Effector memory CD8-positive, alpha-beta T cell (primary cell): Measurements from ENCODE around the gene PTPRT.

Experiments used
- ATAC-seq: fragments of 150-1000 bp; cut with Tn5 transposase; replicated peaks from 2 replicates; pipeline ENCODE4 v1.10.0; 2021; ENCODE audit warnings: mild to moderate bottlenecking, moderate library complexity
- DNase-seq, 3 experiments: peaks; one replicate each; pipeline ENCODE4 v3.0.0; 2021
- H3K27ac Mint-ChIP-seq, 2 donors: one replicate each; pipeline ENCODE4 v1.8.0; 2022; ENCODE audit warnings: mild to moderate bottlenecking in 2 of 2, mixed read lengths in 2 of 2, moderate library complexity in 2 of 2
- H3K27me3 Mint-ChIP-seq, 2 donors: one replicate each; pipeline ENCODE4 v1.8.0; 2022; ENCODE audit warnings: mixed read lengths in 2 of 2
- H3K36me3 Mint-ChIP-seq: one replicate; pipeline ENCODE4 v1.8.0; 2022; ENCODE audit warnings: mild to moderate bottlenecking, moderate library complexity, mixed read lengths; ENCODE audit not compliant: insufficient read depth
- H3K4me1 Mint-ChIP-seq, 2 donors: one replicate each; pipeline ENCODE4 v1.8.0; 2022; ENCODE audit warnings: low read depth in 2 of 2, mixed read lengths in 2 of 2
- H3K4me3 Mint-ChIP-seq, 2 donors: one replicate each; pipeline ENCODE4 v1.8.0; 2022; ENCODE audit warnings: mild to moderate bottlenecking in 2 of 2, mixed read lengths in 2 of 2, moderate library complexity in 2 of 2
- H3K9me3 Mint-ChIP-seq, 2 donors: one replicate each; pipeline ENCODE4 v1.8.0; 2022; ENCODE audit warnings: mixed read lengths in 2 of 2

PTPRT gene

DNA sequence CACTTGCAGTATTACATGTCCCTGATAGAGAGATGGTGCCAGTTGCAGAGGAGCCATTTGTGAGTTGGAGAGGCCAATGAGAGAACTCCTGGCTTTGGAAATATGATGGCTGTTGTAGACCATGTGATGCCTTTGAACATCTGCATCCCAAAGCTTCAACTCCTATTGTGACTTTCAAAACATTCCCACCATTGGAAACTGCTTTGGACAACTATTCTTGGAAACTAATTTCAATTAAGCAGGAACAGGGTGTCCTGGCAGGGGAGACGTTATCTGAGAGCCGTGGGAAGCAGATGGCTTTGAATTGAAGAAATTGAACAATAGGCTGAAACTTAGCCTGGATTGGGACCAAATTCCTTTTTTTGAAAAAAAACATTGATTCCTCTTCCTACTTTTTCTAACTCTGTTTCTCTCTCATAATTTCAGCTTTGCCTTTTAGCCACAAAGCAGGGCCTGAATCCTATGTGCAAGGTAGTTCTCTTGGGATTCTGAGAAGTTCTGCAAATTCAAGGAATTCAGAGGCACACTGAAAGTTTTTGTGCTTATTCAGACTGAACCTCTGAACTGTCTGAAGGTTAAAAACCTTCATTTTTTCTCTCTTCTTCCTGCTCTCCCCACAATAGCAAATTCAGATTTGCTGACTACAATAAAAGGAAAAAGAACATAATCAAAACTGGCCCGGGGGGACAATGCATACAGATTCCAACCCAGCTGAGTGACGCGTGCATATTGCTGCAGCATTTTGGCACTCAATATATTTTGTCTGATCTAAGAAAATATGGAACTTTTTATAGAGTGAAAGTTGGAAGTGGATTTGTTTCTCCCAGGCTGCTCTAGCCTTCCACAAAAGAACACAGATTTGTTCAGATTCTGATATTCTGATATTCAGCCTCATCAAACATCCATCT, 851.2 kb downstream of the PTPRT start:
- DNase-seq (no peak), ATAC-seq (no peak)
- Mint-ChIP-seq H3K4me3 (no peak overlapping the region), H3K27ac (no peak overlapping the region), H3K4me1 (no peaks in the 10 kb centered on the region), H3K9me3 (peaks cover 15 to 30% of the 10 kb centered on the region in 2 donors), H3K36me3 (no peaks in the 10 kb centered on the region), H3K27me3 (no peaks in the 10 kb centered on the region)

DNA sequence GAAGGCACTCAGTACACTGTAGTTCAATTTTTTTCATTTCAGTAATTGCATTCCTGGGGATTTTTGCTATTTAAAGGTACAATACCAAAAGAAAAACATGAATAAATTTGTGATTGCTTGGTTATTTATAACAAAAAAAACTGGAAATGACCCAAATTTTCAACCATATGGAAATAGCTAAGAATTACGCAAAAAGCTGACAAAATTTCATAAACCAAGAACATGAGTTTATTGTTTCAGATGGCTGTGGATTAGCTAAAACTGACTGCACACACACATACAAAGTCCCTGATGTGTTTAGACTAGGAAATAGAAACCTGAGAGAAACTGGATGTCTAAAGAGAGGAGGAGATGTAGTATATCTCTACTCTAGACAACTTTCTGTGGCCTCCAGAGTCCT, 853.1 kb downstream of the PTPRT start:
- Mint-ChIP-seq H3K4me3 (no peak overlapping the region), H3K27me3 (no peaks in the 10 kb centered on the region), H3K4me1 (no peaks in the 10 kb centered on the region), H3K27ac (no peak overlapping the region), H3K9me3 (peaks cover 4 to 12% of the 10 kb centered on the region in 2 donors), H3K36me3 (no peaks in the 10 kb centered on the region)
- DNase-seq: no peak
- no peak for ATAC-seq

DNA sequence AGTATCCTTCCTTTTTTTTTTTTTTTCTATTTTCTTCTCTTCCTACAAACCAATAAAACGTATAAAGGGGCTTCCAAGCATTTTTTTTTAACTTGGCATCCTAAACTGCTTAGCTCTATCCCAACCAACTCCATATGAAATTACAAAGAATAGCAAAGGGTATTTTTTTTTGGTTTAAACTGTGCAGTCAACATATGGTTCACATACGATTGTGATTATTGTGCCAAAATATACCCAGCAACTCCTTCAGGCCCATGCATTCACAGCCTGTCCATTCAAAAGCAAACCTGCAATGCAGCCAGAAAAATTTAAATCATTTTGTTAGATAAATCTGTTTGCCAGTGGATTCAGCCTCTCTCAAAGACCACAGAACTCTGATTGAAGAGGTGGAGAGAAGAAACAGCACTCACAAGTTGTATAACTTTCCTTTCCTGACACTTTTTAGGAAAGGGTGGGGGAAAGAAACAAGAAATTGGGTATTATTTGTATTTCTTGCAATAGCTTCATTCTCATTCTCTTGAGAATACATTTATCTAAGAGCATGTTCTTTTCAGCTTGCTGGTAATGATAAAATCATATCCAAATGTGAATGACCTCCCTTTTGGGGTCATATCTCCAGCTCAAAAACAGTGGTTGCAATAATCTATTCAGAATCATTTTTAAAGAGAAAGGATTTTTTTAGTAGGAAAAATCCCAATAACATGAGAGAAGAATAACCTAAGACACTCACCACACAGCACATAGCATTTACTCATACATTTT, 870.3 kb downstream of the PTPRT start:
- no peak for ATAC-seq
- H3K27ac Mint-ChIP-seq: no peak overlapping the region
- no peaks in the 10 kb centered on the region for H3K4me1 Mint-ChIP-seq
- no peaks in the 10 kb centered on the region for H3K36me3 Mint-ChIP-seq
- no peaks in the 10 kb centered on the region for H3K27me3 Mint-ChIP-seq
- no peak overlapping the region for H3K4me3 Mint-ChIP-seq
- no peak for DNase-seq
- peaks cover 7 to 22% of the 10 kb centered on the region in 2 donors for H3K9me3 Mint-ChIP-seq

DNA sequence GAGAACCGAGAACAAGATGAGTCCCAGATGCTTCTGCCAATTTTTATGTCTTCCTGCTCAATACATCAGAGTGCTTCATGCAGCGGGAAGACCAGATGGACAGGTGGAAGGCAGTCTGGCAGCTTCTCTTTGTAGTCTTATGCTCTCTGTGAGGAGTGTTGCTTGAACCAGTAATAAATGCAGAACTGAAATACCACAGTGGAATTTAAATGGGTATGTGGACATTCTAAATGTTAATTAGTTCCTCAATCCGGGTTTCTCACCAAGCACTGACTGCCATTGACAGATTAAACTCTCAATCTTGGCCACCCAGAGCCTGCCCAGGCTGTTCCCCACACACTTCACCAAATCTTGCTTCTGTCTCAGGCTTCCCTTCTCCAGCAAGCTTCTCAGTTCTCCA, 876.0 kb downstream of the PTPRT start:
- Mint-ChIP-seq H3K9me3 (peaks cover 10 to 12% of the 10 kb centered on the region in 2 donors), H3K27me3 (no peaks in the 10 kb centered on the region), H3K4me3 (no peak overlapping the region), H3K36me3 (no peaks in the 10 kb centered on the region), H3K27ac (no peak overlapping the region), H3K4me1 (no peaks in the 10 kb centered on the region)
- no peak for DNase-seq
- no peak for ATAC-seq

DNA sequence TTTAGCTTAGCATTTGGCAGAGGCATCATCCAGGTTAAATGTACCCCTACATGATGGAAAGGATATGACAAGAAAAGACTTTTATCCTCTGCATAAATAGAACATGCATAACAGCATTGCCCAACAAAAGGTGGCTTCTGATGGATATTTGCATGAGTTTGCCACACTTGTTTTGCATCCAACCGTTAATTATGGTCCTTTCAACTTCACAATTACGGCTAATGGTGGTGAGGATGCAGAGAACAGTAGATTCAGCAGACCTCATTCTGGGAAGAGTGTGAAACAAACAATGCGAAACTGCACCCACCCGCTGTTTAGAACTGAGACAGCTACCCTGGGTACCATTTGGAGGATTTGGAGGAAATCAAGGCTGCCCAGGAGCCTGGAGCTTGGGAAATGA, 880.7 kb downstream of the PTPRT start:
- Mint-ChIP-seq H3K4me1 (no peaks in the 10 kb centered on the region), H3K27ac (no peak overlapping the region), H3K27me3 (no peaks in the 10 kb centered on the region), H3K4me3 (no peak overlapping the region), H3K36me3 (no peaks in the 10 kb centered on the region), H3K9me3 (peaks cover 0 to 7% of the 10 kb centered on the region in 2 donors)
- DNase-seq (no peak), ATAC-seq (no peak)

DNA sequence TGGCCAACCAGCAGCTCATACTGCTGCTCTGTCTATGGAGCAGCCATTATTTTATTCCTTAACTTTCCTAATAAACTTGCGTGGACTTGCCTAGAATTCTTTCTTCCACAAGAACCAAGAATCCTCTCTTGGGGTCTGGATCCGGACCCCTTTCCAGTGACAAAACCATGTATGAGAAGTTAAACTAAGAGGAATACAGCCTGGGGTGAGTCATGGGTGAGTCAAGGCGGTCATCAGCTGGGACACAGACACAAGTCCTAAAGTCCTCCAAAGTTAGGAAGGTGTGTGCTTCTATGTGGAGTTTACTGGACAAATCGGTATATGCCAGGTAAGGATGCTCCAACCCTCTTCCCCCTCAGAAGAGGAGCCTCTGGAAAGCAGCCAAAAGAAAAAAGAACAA, 881.5 kb downstream of the PTPRT start:
- Mint-ChIP-seq H3K4me1 (no peaks in the 10 kb centered on the region), H3K4me3 (no peak overlapping the region), H3K27ac (no peak overlapping the region), H3K27me3 (no peaks in the 10 kb centered on the region), H3K36me3 (no peaks in the 10 kb centered on the region), H3K9me3 (peaks cover 0 to 11% of the 10 kb centered on the region in 2 donors)
- no peak for ATAC-seq
- no peak for DNase-seq

DNA sequence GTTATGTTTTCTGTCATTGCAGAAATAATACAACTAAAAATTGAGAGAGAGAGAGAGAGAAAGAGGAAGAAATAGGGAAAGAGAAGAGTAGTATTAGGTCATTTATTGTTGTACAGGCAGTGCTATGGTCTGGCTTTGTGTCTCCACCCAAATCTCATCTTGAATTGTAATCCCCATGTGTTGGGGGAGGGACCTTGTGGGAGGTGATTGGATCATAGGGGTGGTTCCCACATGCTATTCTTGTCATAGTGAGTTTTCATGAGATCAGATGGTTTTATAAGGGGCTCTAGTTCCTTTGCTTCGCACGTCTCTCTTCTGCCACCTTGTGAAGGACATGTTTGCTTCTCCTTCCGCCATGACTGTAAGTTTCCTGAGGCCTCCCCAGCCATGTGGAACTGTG, 894.1 kb downstream of the PTPRT start:
- Mint-ChIP-seq H3K27ac (no peak overlapping the region), H3K4me3 (no peak overlapping the region), H3K36me3 (no peaks in the 10 kb centered on the region), H3K4me1 (no peaks in the 10 kb centered on the region), H3K27me3 (no peaks in the 10 kb centered on the region), H3K9me3 (peaks cover 0 to 5% of the 10 kb centered on the region in 2 donors)
- ATAC-seq: no peak
- no peak for DNase-seq

DNA sequence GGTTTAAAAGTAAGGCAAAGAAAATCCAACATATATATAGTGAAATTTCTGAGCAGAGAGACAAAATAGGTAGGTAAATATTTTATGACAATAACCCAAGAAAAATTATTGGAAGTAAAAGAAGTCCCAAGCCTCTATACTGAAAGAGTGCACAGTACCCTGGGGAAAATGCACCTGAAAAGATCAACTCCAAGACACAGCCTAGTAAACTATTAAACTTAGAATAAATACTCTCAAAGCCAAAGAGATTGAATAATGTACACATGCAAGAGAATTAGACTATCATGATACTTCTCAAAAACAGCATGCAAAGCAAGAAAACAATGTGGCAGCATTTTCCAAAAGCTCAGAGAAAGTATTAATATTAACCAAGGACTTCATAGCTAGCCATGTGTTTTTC, 894.7 kb downstream of the PTPRT start:
- peaks cover 0 to 5% of the 10 kb centered on the region in 2 donors for H3K9me3 Mint-ChIP-seq
- no peak for ATAC-seq
- H3K27ac Mint-ChIP-seq: no peak overlapping the region
- no peak overlapping the region for H3K4me3 Mint-ChIP-seq
- H3K4me1 Mint-ChIP-seq: no peaks in the 10 kb centered on the region
- H3K36me3 Mint-ChIP-seq: no peaks in the 10 kb centered on the region
- no peak for DNase-seq
- no peaks in the 10 kb centered on the region for H3K27me3 Mint-ChIP-seq

DNA sequence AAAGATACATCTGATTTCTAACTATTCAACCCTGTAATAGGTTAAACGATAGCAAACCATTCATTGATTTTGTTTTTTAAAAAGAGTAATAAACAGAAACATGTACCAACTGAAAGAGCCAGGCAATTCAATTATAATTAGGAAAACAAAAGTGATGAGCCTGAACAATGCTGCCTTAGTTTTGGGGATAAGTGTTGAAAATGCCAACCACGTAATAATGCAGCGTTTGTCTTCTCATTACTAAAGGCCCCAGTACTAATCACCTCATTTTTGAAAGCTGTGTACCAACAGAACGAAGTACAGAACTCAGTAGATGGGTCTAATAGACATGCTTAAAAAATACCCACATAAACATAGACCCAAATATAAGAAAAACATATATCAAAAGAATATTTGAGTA, 907.9 kb downstream of the PTPRT start:
- no peaks in the 10 kb centered on the region for H3K4me1 Mint-ChIP-seq
- DNase-seq (no peak), ATAC-seq (no peak)
- H3K27me3 Mint-ChIP-seq: no peaks in the 10 kb centered on the region
- no peak overlapping the region for H3K27ac Mint-ChIP-seq
- no peaks in the 10 kb centered on the region for H3K36me3 Mint-ChIP-seq
- H3K4me3 Mint-ChIP-seq: no peak overlapping the region
- peaks cover 4 to 8% of the 10 kb centered on the region in 2 donors for H3K9me3 Mint-ChIP-seq

DNA sequence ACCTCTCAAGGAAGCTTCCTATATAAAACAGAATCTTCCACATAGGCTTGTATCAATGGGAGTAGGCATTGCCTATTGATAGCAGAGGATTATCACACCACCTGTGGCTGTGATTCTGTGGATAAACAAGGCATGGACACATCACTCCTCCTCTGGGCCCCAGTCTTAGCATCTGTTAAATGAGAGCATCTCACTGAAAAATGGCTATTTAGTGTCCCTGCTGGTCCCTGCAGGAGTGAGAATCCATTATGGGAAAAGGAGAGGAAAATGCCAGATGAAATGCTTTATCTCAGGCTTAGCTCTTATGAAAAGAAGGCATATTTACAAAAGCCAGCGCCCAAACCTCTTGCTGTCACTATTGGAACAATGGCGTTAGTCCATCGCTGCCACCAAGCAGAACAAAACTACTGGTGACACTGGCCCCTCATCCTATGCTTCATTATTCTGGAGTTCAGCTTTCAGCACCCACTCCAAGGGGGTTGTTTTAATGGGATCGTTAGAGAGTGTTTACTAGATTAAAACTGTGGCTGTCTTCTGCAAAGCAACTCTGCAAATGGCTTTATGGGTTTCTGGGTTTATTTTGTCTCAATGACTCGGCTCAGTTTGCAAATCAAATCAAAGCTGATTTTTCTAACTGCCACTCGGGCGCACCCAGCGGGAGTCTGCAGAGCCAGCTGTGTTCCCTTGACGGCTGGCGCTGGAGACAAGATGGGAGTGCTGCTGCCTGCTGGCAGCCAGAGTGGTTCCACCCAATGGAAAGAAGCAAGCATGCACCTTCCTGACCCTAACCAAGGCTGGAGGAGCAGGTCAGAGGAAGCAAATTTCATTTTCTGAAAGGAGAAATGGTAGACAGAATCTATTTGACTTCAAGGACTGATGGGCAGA, 912.7 kb downstream of the PTPRT start:
- Mint-ChIP-seq H3K36me3 (no peaks in the 10 kb centered on the region), H3K4me1 (no peaks in the 10 kb centered on the region), H3K27ac (no peak overlapping the region), H3K27me3 (no peaks in the 10 kb centered on the region), H3K9me3 (peaks cover 5 to 17% of the 10 kb centered on the region in 2 donors), H3K4me3 (no peak overlapping the region)
- no peak for ATAC-seq
- no peak for DNase-seq

DNA sequence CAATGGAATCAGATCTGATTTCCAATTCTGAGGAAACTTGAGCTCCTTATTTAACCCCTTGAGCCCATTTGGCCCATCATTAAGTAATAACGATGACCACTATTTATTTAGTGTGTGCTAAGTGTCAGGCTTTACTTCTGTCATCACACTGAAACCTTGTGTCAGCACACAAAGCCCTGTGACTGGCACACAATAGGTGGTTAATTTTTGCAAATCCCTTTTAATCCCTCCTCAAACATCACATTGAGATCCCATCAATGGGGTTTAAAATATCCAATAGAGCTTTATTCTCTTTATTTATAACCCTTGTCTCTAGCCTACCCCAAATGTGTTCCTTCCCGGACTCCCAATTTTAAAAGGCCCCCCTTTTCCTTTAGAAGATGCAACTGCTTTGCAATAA, 914.7 kb downstream of the PTPRT start:
- no peak overlapping the region for H3K27ac Mint-ChIP-seq
- H3K4me1 Mint-ChIP-seq: no peaks in the 10 kb centered on the region
- no peak for DNase-seq
- no peak for ATAC-seq
- no peaks in the 10 kb centered on the region for H3K36me3 Mint-ChIP-seq
- H3K9me3 Mint-ChIP-seq: peaks cover 3 to 19% of the 10 kb centered on the region in 2 donors
- H3K4me3 Mint-ChIP-seq: no peak overlapping the region
- H3K27me3 Mint-ChIP-seq: no peaks in the 10 kb centered on the region

DNA sequence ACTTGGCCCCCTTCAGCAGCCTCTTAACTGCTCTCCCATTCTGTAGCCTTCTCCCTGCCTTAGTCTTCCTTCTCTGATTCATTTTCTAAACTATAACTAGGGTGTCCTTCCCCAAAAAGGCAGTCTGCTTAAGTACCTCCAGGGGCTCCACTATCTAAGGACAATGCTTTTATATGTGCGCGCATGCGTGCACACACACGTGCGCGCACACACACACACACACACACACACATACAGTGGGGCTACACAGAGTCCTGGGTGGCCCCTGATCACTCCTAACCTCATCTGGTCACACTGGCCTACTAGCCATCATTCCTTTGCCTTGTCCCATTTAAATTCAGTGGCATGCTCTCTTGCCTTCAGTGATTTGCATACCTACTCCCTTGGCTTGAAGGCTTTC, 917.2 kb downstream of the PTPRT start:
- Mint-ChIP-seq H3K4me3 (no peak overlapping the region), H3K27ac (no peak overlapping the region), H3K36me3 (no peaks in the 10 kb centered on the region), H3K4me1 (no peaks in the 10 kb centered on the region), H3K9me3 (peaks cover 3 to 19% of the 10 kb centered on the region in 2 donors), H3K27me3 (no peaks in the 10 kb centered on the region)
- DNase-seq (no peak), ATAC-seq (no peak)

DNA sequence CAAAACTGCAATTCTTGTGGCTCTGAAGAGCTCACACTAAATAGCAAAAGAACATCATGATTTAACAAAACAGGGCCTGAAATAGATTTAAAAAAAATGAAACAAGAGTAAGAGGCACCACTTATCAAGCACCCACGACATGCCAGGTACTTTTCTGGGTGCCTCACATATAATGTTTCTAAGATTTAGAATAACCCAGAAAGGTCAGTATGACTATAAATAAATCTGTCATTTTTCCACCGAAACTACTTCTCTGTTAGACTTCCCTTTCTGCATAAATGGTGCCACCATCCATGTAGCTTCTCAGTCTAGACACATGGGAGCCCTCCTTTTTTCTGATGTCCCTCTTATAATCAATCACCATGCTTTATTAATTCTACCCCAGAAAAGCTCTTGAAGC, 919.2 kb downstream of the PTPRT start:
- no peaks in the 10 kb centered on the region for H3K36me3 Mint-ChIP-seq
- no peak overlapping the region for H3K27ac Mint-ChIP-seq
- DNase-seq (no peak), ATAC-seq (no peak)
- no peaks in the 10 kb centered on the region for H3K27me3 Mint-ChIP-seq
- no peaks in the 10 kb centered on the region for H3K4me1 Mint-ChIP-seq
- peaks cover 3 to 19% of the 10 kb centered on the region in 2 donors for H3K9me3 Mint-ChIP-seq
- H3K4me3 Mint-ChIP-seq: no peak overlapping the region
